Measurements from ENCODE around the gene ATP6V0C.
A peak's percentile ranks its signal among the peaks of the same experiment; 100 is the strongest.

Gene ATP6V0C

GRCh38 chr16:2505695-2506094 is 8.1 kb upstream of the ATP6V0C start:
- Histone ChIP-seq H3K36me3 (ENCODE audit: insufficient read depth, low read length) (no peaks in the 10 kb centered on the region), H3K9me3 (ENCODE audit: control insufficient read depth, insufficient read depth, low read length) (no peaks in the 10 kb centered on the region), H3K4me1 (ENCODE audit: insufficient read depth, low read length) (peaks cover 9% of the 10 kb centered on the region; the same call in 1 of the 2 replicates), H3K9ac (ENCODE audit: low read depth, low read length) (no peak overlapping the region)

- no peak overlapping the region for H3K9ac ChIP-seq (ENCODE audit: low read depth, low read length)
- H3K4me1 ChIP-seq (ENCODE audit: insufficient read depth, low read length) = peaks cover 14% of the 10 kb centered on the region
- no peaks in the 10 kb centered on the region for H3K9me3 ChIP-seq (ENCODE audit: control insufficient read depth, insufficient read depth, low read length)
- H3K36me3 ChIP-seq (ENCODE audit: insufficient read depth, low read length) = no peaks in the 10 kb centered on the region
Measured at GRCh38 chr16:2507052-2507659, 6.6 kb upstream of the ATP6V0C start.

GRCh38 chr16:2507665-2508064 is 6.1 kb upstream of the ATP6V0C start:
- H3K9me3 ChIP-seq (ENCODE audit: control insufficient read depth, insufficient read depth, low read length) = no peaks in the 10 kb centered on the region
- H3K4me1 ChIP-seq (ENCODE audit: insufficient read depth, low read length) = peaks cover 16% of the 10 kb centered on the region
- no peaks in the 10 kb centered on the region for H3K36me3 ChIP-seq (ENCODE audit: insufficient read depth, low read length)
- no peak overlapping the region for H3K9ac ChIP-seq (ENCODE audit: low read depth, low read length)

- Histone ChIP-seq H3K4me1 (ENCODE audit: insufficient read depth, low read length) (peaks cover 19% of the 10 kb centered on the region), H3K9ac (ENCODE audit: low read depth, low read length) (no peak overlapping the region), H3K36me3 (ENCODE audit: insufficient read depth, low read length) (no peaks in the 10 kb centered on the region), H3K9me3 (ENCODE audit: control insufficient read depth, insufficient read depth, low read length) (no peaks in the 10 kb centered on the region)
Measured at GRCh38 chr16:2508722-2509400, 4.9 kb upstream of the ATP6V0C start.

- no peaks in the 10 kb centered on the region for H3K9me3 ChIP-seq (ENCODE audit: control insufficient read depth, insufficient read depth, low read length)
- peaks cover 30% of the 10 kb centered on the region for H3K4me1 ChIP-seq (ENCODE audit: insufficient read depth, low read length)
- no peaks in the 10 kb centered on the region for H3K36me3 ChIP-seq (ENCODE audit: insufficient read depth, low read length)
- H3K9ac ChIP-seq (ENCODE audit: low read depth, low read length) = peak overlapping the region; percentile 27
Measured at GRCh38 chr16:2511128-2511800, 2.5 kb upstream of the ATP6V0C start.

GRCh38 chr16:2511996-2512734 is 1.6 kb upstream of the ATP6V0C start:
- peaks cover 31% of the 10 kb centered on the region for H3K4me1 ChIP-seq (ENCODE audit: insufficient read depth, low read length)
- no peaks in the 10 kb centered on the region for H3K36me3 ChIP-seq (ENCODE audit: insufficient read depth, low read length)
- peak overlapping the region; percentile 92 for H3K9ac ChIP-seq (ENCODE audit: low read depth, low read length)

GRCh38 chr16:2512735-2513404 is 882 bp upstream of the ATP6V0C start:
- Histone ChIP-seq H3K36me3 (ENCODE audit: insufficient read depth, low read length) (no peaks in the 10 kb centered on the region), H3K9me3 (ENCODE audit: control insufficient read depth, insufficient read depth, low read length) (no peaks in the 10 kb centered on the region), H3K9ac (ENCODE audit: low read depth, low read length) (peak overlapping the region; percentile 92), H3K4me1 (ENCODE audit: insufficient read depth, low read length) (peaks cover 31% of the 10 kb centered on the region)

More at GRCh38 chr16:2511996-2512734, 1.6 kb upstream of the ATP6V0C start:
- no peaks in the 10 kb centered on the region for H3K9me3 ChIP-seq (ENCODE audit: control insufficient read depth, insufficient read depth, low read length)

GRCh38 chr16:2514333-2515179 is 804 bp downstream of the ATP6V0C start:
- peaks cover 31% of the 10 kb centered on the region for H3K4me1 ChIP-seq (ENCODE audit: insufficient read depth, low read length)

GRCh38 chr16:2515180-2515851 is 1.6 kb downstream of the ATP6V0C start:
- H3K36me3 ChIP-seq (ENCODE audit: insufficient read depth, low read length) = no peaks in the 10 kb centered on the region
- peaks cover 31% of the 10 kb centered on the region for H3K4me1 ChIP-seq (ENCODE audit: insufficient read depth, low read length)
- H3K9me3 ChIP-seq (ENCODE audit: control insufficient read depth, insufficient read depth, low read length) = no peaks in the 10 kb centered on the region
- H3K9ac ChIP-seq (ENCODE audit: low read depth, low read length) = peak overlapping the region; percentile 92

More at GRCh38 chr16:2514333-2515179, 804 bp downstream of the ATP6V0C start:
- H3K36me3 ChIP-seq (ENCODE audit: insufficient read depth, low read length) = no peaks in the 10 kb centered on the region
- H3K9me3 ChIP-seq (ENCODE audit: control insufficient read depth, insufficient read depth, low read length) = no peaks in the 10 kb centered on the region
- peak overlapping the region; percentile 92 for H3K9ac ChIP-seq (ENCODE audit: low read depth, low read length)

- H3K4me1 ChIP-seq (ENCODE audit: insufficient read depth, low read length) = peaks cover 25% of the 10 kb centered on the region
- no peaks in the 10 kb centered on the region for H3K9me3 ChIP-seq (ENCODE audit: control insufficient read depth, insufficient read depth, low read length)
- H3K9ac ChIP-seq (ENCODE audit: low read depth, low read length) = no peak overlapping the region
- H3K36me3 ChIP-seq (ENCODE audit: insufficient read depth, low read length) = no peaks in the 10 kb centered on the region
Measured at GRCh38 chr16:2516391-2517240, 2.9 kb downstream of the ATP6V0C start.

- Histone ChIP-seq H3K9me3 (ENCODE audit: control insufficient read depth, insufficient read depth, low read length) (no peaks in the 10 kb centered on the region), H3K9ac (ENCODE audit: low read depth, low read length) (no peak overlapping the region), H3K4me1 (ENCODE audit: insufficient read depth, low read length) (0 out of 2 replicates have a peak, but pooled peaks cover 12% of the 10 kb centered on the region), H3K36me3 (ENCODE audit: insufficient read depth, low read length) (no peaks in the 10 kb centered on the region)
Measured at GRCh38 chr16:2517954-2518605, 4.3 kb downstream of the ATP6V0C start.

Measured in ES-I3 (cell line).